A549 (cell line): ENCODE measurements around the gene MCIDAS. TPM values are rescaled to one million over a fixed set of nuclear protein-coding genes. Genes with fewer than 3 reads are reported as not detected.

Experiments
- ATAC-seq, 2 experiments: fragments of 200-7000 bp in 1 of 2; fragments of >200 bp in 1 of 2; cut with Nextera tagmentation in 1 of 2; cut with Tn5 transposase in 1 of 2; 3 replicates each; pipeline versions ENCODE4 v1.8.0 to v1.9.1; 2018 to 2020; ENCODE audit warnings: mild to moderate bottlenecking in 1 of 2, moderate library complexity in 1 of 2
- CTCF ChIA-PET: fragments of 300-600 bp; sonication (Branson Sonifier 250); formaldehyde crosslinking; extraction: SDS; loops from one replicate; lab custom pipeline; 2021; ENCODE audit warnings: antibody characterized with exemption, inconsistent platforms; lab: Yijun Ruan, JAX
- POLR2A ChIA-PET: fragments of 350-600 bp; formaldehyde crosslinking; extraction: SDS; loops from one replicate; lab custom pipeline; 2021; ENCODE audit warnings: antibody characterized with exemption, inconsistent platforms; lab: Yijun Ruan, JAX
- DNase-seq, 2 experiments: peaks; one replicate each; pipeline versions ENCODE4 v3.0.0 to v3.0.0-alpha.2; 2011 to 2016; ENCODE audit warnings: low read depth in 1 of 2, low spot score in 1 of 2
- FAIRE-seq: peaks from 2 replicates; lab custom pipeline; 2011; peaks lifted over from hg19 to GRCh38; lab: Jason Lieb, UNC
- H3K27ac ChIP-seq, 2 experiments: fragments of >200 bp; sonication (Bioruptor Twin); formaldehyde crosslinking; 3 replicates each; pipeline ENCODE4 v1.5.1; 2016 to 2017
- H3K4me1 ChIP-seq: fragments of >200 bp; sonication (Bioruptor Twin); formaldehyde crosslinking; 3 replicates; pipeline ENCODE4 v1.6.1; 2016
- H3K4me2 ChIP-seq: fragments of >200 bp; sonication (Bioruptor Twin); formaldehyde crosslinking; 3 replicates; pipeline ENCODE4 v1.6.1; 2016
- H3K4me3 ChIP-seq: fragments of >200 bp; sonication (Bioruptor Twin); formaldehyde crosslinking; 3 replicates; pipeline ENCODE4 v1.5.1; 2016
- H3K9me3 ChIP-seq: fragments of >200 bp; sonication (Bioruptor Twin); formaldehyde crosslinking; 3 replicates; pipeline ENCODE4 v1.6.1; 2016
- CBX8 ChIP-seq: fragments of 200-600 bp; sonication (generic); IDR thresholded peaks from 2 replicates; pipeline ENCODE4 v1.6.1; 2016
- CEBPB ChIP-seq, 2 experiments: fragments of >200 bp in 1 of 2; sonication (Bioruptor Twin) in 1 of 2; formaldehyde crosslinking in 1 of 2; IDR thresholded peaks; 2 replicates each; pipeline ENCODE4 v1.6.1; 2012 to 2016
- CHD4 ChIP-seq: fragments of 200-600 bp; sonication (generic); IDR thresholded peaks from 2 replicates; pipeline ENCODE4 v1.6.1; 2016; ENCODE audit warnings: antibody characterized with exemption, mild to moderate bottlenecking, borderline replicate concordance
- E2F6 ChIP-seq: IDR thresholded peaks from 2 replicates; pipeline ENCODE4 v1.6.1; 2012; ENCODE audit warnings: low read depth, borderline replicate concordance
- EHMT2 ChIP-seq: fragments of 200-600 bp; sonication (generic); IDR thresholded peaks from 2 replicates; pipeline ENCODE4 v1.6.1; 2016; ENCODE audit warnings: antibody characterized with exemption, low read depth, mild to moderate bottlenecking, moderate library complexity
- EP300 ChIP-seq, 2 experiments: fragments of >200 bp; sonication (Bioruptor Twin); formaldehyde crosslinking; IDR thresholded peaks; 2 replicates in 1 of 2; 3 replicates in 1 of 2; pipeline ENCODE4 v1.6.1; 2016 to 2017
- HDAC2 ChIP-seq: fragments of 200-600 bp; sonication (generic); IDR thresholded peaks from 2 replicates; pipeline ENCODE4 v1.6.1; 2016
- HEYL ChIP-seq: fragments of 250-450 bp; sonication (Bioruptor Pico); IDR thresholded peaks from 2 replicates; pipeline ENCODE4 v1.8.0; 2021; ENCODE audit warnings: mild to moderate bottlenecking, moderate library complexity
- HOXB5 ChIP-seq: fragments of 250-450 bp; sonication (Bioruptor Pico); IDR thresholded peaks from 2 replicates; pipeline ENCODE4 v1.5.0; 2020; ENCODE audit warnings: mild to moderate bottlenecking, moderate library complexity
- MAFK ChIP-seq: fragments of 450-650 bp; IDR thresholded peaks from 2 replicates; pipeline ENCODE4 v1.6.1; 2014; ENCODE audit not compliant: partially characterized antibody
- NPAS2 ChIP-seq: fragments of 250-450 bp; sonication (Bioruptor Pico); IDR thresholded peaks from 2 replicates; pipeline ENCODE4 v1.8.0; 2022; ENCODE audit warnings: mild to moderate bottlenecking, moderate library complexity, borderline replicate concordance
- POLR2A ChIP-seq: IDR thresholded peaks from 2 replicates; pipeline ENCODE4 v1.6.1; 2012; ENCODE audit warnings: mild to moderate bottlenecking, low read length
- RAD21 ChIP-seq, 2 experiments: fragments of >200 bp in 1 of 2; sonication (Bioruptor Twin) in 1 of 2; formaldehyde crosslinking in 1 of 2; IDR thresholded peaks in 1 of 2; conservative IDR thresholded peaks in 1 of 2; 2 replicates in 1 of 2; 3 replicates in 1 of 2; pipeline ENCODE4 v1.6.1; 2012 to 2018; ENCODE audit warnings: inconsistent platforms in 1 of 2
- RARB ChIP-seq: fragments of 250-450 bp; sonication (Bioruptor Pico); IDR thresholded peaks from 2 replicates; pipeline ENCODE4 v1.8.0; 2021; ENCODE audit warnings: mild to moderate bottlenecking, moderate library complexity
- RCOR1 ChIP-seq: fragments of 150-350 bp; IDR thresholded peaks from 2 replicates; pipeline ENCODE4 v1.6.1; 2014; ENCODE audit warnings: antibody characterized with exemption, low read length, low read depth
- RFX5 ChIP-seq: fragments of 450-650 bp; IDR thresholded peaks from 2 replicates; pipeline ENCODE4 v1.7.1; 2014; ENCODE audit warnings: antibody characterized with exemption, mild to moderate bottlenecking, moderate library complexity
- SMC3 ChIP-seq: fragments of >200 bp; sonication (Bioruptor Twin); formaldehyde crosslinking; IDR thresholded peaks from 3 replicates; pipeline ENCODE4 v1.6.1; 2018; ENCODE audit warnings: inconsistent platforms
- TP53 ChIP-seq: fragments of 250-450 bp; sonication (Bioruptor Pico); IDR thresholded peaks from 2 replicates; pipeline ENCODE4 v1.5.0; 2021; ENCODE audit warnings: mild to moderate bottlenecking, moderate library complexity
- ZC3H11A ChIP-seq: fragments of 450-650 bp; IDR thresholded peaks from 2 replicates; pipeline ENCODE4 v1.6.1; 2014; ENCODE audit warnings: antibody characterized with exemption, mild to moderate bottlenecking
- ZNF302 ChIP-seq: fragments of 250-450 bp; sonication (Bioruptor Pico); IDR thresholded peaks from 2 replicates; pipeline ENCODE4 v1.9.0; 2021; ENCODE audit warnings: inconsistent platforms, mild to moderate bottlenecking, moderate library complexity
- WGBS: methylation state at CpG from one replicate; pipeline ENCODE4 v1.1.6; 2017; ENCODE audit errors: missing lambda C conversion rate; 5-methylcytosine and 5-hydroxymethylcytosine counted together
- polyA plus RNA-seq, 4 experiments: library from polyadenylated mRNA; depleted of rRNA in 3 of 4; stranded (reverse); fragments of >200 nt; fragmentation: RNase III in 1 of 4; extraction: RNeasy Plus Mini Kit Qiagen cat#74134 plus additional on column Dnase treatment in 1 of 4; gene quantifications; 2 replicates in 3 of 4; 3 replicates in 1 of 4; pipeline ENCODE4 v1.2.3, GENCODE V29; 2011 to 2017
- TF ChIP-seq, protein P1 (sequence below): fragments of 450-650 bp; IDR thresholded peaks from 2 replicates; pipeline ENCODE4 v1.6.1; 2014; ENCODE audit warnings: antibody characterized with exemption
- TF ChIP-seq, protein P2 (sequence below): fragments of 150-350 bp; IDR thresholded peaks from 2 replicates; pipeline ENCODE4 v1.6.1; 2014; ENCODE audit warnings: low read depth, mild to moderate bottlenecking, low read length

The MCIDAS gene
- polyA plus RNA-seq, 2 of the 4 experiments (the other 2 are of a cell fraction) = 2.2 TPM

GRCh38 chr5:55219770-55220169, 7.3 kb downstream of the MCIDAS start:
- no peak for DNase-seq
- Histone ChIP-seq H3K4me2 (no peak overlapping the region), H3K4me3 (no peak overlapping the region), H3K27ac (no peak overlapping the region), H3K4me1 (no peaks in the 10 kb centered on the region), H3K9me3 (no peaks in the 10 kb centered on the region)
- no peak for TF ChIP-seq CEBPB (IDR thresholded peaks at IDR 0.05)
- TF ChIP-seq RFX5 = no peak
- TF ChIP-seq RCOR1 = no peak
- TF ChIP-seq RAD21 (conservative IDR thresholded peaks at IDR 0.05 in 1 of 2, IDR thresholded peaks at IDR 0.05 in 1 of 2) = no peak
- TF ChIP-seq MAFK = no peak
- TF ChIP-seq CHD4 = no peak
- no peak for TF ChIP-seq E2F6
- TF ChIP-seq CBX8 = no peak
- CTCF ChIA-PET = no interaction called here
- POLR2A ChIA-PET = no interaction called here
- 72% methylated on average over 3 of the region's 3 CpGs for WGBS
- ATAC-seq = no peak
- no peak for FAIRE-seq

GRCh38 chr5:55218967-55219366, 8.1 kb downstream of the MCIDAS start:
- TF ChIP-seq, protein P1, sequence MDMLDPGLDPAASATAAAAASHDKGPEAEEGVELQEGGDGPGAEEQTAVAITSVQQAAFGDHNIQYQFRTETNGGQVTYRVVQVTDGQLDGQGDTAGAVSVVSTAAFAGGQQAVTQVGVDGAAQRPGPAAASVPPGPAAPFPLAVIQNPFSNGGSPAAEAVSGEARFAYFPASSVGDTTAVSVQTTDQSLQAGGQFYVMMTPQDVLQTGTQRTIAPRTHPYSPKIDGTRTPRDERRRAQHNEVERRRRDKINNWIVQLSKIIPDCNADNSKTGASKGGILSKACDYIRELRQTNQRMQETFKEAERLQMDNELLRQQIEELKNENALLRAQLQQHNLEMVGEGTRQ = no peak
- TF ChIP-seq, protein P2, sequence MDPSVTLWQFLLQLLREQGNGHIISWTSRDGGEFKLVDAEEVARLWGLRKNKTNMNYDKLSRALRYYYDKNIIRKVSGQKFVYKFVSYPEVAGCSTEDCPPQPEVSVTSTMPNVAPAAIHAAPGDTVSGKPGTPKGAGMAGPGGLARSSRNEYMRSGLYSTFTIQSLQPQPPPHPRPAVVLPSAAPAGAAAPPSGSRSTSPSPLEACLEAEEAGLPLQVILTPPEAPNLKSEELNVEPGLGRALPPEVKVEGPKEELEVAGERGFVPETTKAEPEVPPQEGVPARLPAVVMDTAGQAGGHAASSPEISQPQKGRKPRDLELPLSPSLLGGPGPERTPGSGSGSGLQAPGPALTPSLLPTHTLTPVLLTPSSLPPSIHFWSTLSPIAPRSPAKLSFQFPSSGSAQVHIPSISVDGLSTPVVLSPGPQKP = no peak
- TF ChIP-seq RARB (CRISPR knock-in tag) (no peak), ZNF302 (no peak), CEBPB (IDR thresholded peaks at IDR 0.05) (no peak)
- H3K4me1 ChIP-seq = no peaks in the 10 kb centered on the region
- FAIRE-seq (no peak), DNase-seq (no peak), ATAC-seq (no peak)
- no peak overlapping the region for H3K27ac ChIP-seq
- no peaks in the 10 kb centered on the region for H3K9me3 ChIP-seq
- ChIA-PET CTCF (no interaction called here), POLR2A (no interaction called here)
- WGBS = 41% methylated on average over 4 of the region's 4 CpGs
- no peak overlapping the region for H3K4me2 ChIP-seq
- H3K4me3 ChIP-seq = no peak overlapping the region

GRCh38 chr5:55211184-55211874, 15.8 kb downstream of the MCIDAS start:
- no peaks in the 10 kb centered on the region for H3K4me1 ChIP-seq
- POLR2A ChIA-PET = no interaction called here
- H3K4me2 ChIP-seq = no peak overlapping the region
- H3K9me3 ChIP-seq = no peaks in the 10 kb centered on the region
- ATAC-seq (no peak), FAIRE-seq (no peak), DNase-seq (no peak)
- TF ChIP-seq EHMT2 (no peak), MAFK (no peak), NPAS2 (no peak), HOXB5 (CRISPR knock-in tag) (no peak), ZC3H11A (no peak), EP300 (IDR thresholded peaks at IDR 0.05) (no peak), TP53 (CRISPR knock-in tag) (no peak), SMC3 (no peak), RFX5 (no peak), RAD21 (conservative IDR thresholded peaks at IDR 0.05 in 1 of 2, IDR thresholded peaks at IDR 0.05 in 1 of 2) (no peak), HDAC2 (no peak), POLR2A (no peak), HEYL (CRISPR knock-in tag) (no peak)
- TF ChIP-seq, protein P1 = no peak
- no peak overlapping the region for H3K4me3 ChIP-seq
- no peak overlapping the region for H3K27ac ChIP-seq
- WGBS = 39% methylated on average over 2 of the region's 2 CpGs
- CTCF ChIA-PET = interaction anchor here (1.4 kb wide), 1 partner anchor 15 kb away, joined by 6 read pairs; no protein-coding TSS in a partner anchor
